ENCODE measurements around the gene BMPR1B. TPM values are rescaled to one million over a fixed set of nuclear protein-coding genes. Genes with fewer than 3 reads are reported as not detected.

BMPR1B gene
- total and polyA plus RNA-seq, 12 donors: 0.04 to 7.8 (median 2.5) TPM

GRCh38 chr4:95193391-95194224 lies 435.9 kb downstream of the BMPR1B start:
- intact Hi-C loops (cut with DNase I): no loop called here
- DNase-seq (no peak), ATAC-seq (peak in 5 of 8 donors; percentile 22 to 59 (median 37))
- peaks cover 0 to 6% (median 0%) of the 10 kb centered on the region in 9 donors for H3K4me1 ChIP-seq
- peak overlapping the region in 1 of 10 donors; percentile 20 for H3K4me3 ChIP-seq
- TF ChIP-seq CTCF (IDR thresholded peaks at IDR 0.05): no peak
- H3K9me3 ChIP-seq: no peaks in the 10 kb centered on the region
- 27 to 49% methylated on average over 22 of the region's 22 CpGs for WGBS, 2 donors
- H3K27ac ChIP-seq: no peak overlapping the region
- peaks cover 0 to 6% (median 0%) of the 10 kb centered on the region in 7 donors for H3K27me3 ChIP-seq
- H3K36me3 ChIP-seq: no peaks in the 10 kb centered on the region

GRCh38 chr4:95197353-95197752 lies 439.6 kb downstream of the BMPR1B start:
- DNase-seq: no peak
- Histone ChIP-seq H3K27ac (no peak overlapping the region), H3K9me3 (no peaks in the 10 kb centered on the region), H3K36me3 (peaks cover 0 to 3% (median 0%) of the 10 kb centered on the region in 9 donors), H3K4me1 (peaks cover 0 to 6% (median 0%) of the 10 kb centered on the region in 9 donors), H3K27me3 (peaks cover 0 to 6% (median 0%) of the 10 kb centered on the region in 7 donors), H3K4me3 (no peak overlapping the region)
- WGBS, 2 donors: 75% methylated on average over 6 of the region's 6 CpGs
- no peak for TF ChIP-seq CTCF (IDR thresholded peaks at IDR 0.05)
- intact Hi-C loops (cut with DNase I): no loop called here
- no peak for ATAC-seq

DNA sequence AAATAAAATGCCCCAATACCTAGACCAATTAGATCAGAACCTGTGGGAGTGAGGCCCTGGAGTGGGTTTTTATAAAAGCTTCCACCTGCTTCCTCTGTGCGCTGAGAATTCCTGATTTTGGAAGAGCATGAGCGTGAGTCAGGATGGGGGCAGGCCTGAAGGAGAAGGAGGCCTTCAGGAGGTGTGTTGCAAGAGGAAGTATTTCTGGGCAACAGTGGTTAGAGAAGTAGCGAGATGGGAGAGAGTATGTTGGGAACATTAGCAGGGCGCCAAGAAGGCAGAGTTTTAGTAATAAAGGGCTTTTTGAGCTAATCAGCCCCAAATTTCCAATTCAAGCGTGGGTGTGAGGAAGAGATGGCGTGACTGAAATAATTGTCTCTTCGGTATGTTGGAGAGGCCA lies 441.2 kb downstream of the BMPR1B start:
- H3K27me3 ChIP-seq: peaks cover 0 to 4% (median 0%) of the 10 kb centered on the region in 7 donors
- no peak for ATAC-seq
- H3K9me3 ChIP-seq: no peaks in the 10 kb centered on the region
- intact Hi-C loops (cut with DNase I): loop anchor here in 1 of 10 donors (1.0 kb wide), 1 partner anchor 48 kb away; no protein-coding TSS in a partner anchor
- peaks cover 0 to 9% (median 0%) of the 10 kb centered on the region in 9 donors for H3K36me3 ChIP-seq
- TF ChIP-seq CTCF (IDR thresholded peaks at IDR 0.05): no peak
- H3K4me3 ChIP-seq: no peak overlapping the region
- 93 to 95% methylated on average over 7 of the region's 7 CpGs for WGBS, 2 donors
- no peak overlapping the region for H3K27ac ChIP-seq
- peaks cover 0 to 4% (median 0%) of the 10 kb centered on the region in 9 donors for H3K4me1 ChIP-seq
- DNase-seq: no peak

GRCh38 chr4:95204267-95204844 lies 446.6 kb downstream of the BMPR1B start:
- no peak for TF ChIP-seq CTCF (IDR thresholded peaks at IDR 0.05)
- ATAC-seq (peak in 2 of 8 donors; percentile 55 to 61), DNase-seq (no peak)
- no peaks in the 10 kb centered on the region for H3K9me3 ChIP-seq
- no peak overlapping the region for H3K27ac ChIP-seq
- intact Hi-C loops (cut with DNase I): no loop called here
- peaks cover 0 to 9% (median 0%) of the 10 kb centered on the region in 9 donors for H3K36me3 ChIP-seq
- H3K4me1 ChIP-seq: no peaks in the 10 kb centered on the region
- no peak overlapping the region for H3K4me3 ChIP-seq
- H3K27me3 ChIP-seq: no peaks in the 10 kb centered on the region
- WGBS, 2 donors: 70 to 74% methylated on average over 8 of the region's 8 CpGs
